MCF 10A (cell line): Measurements from ENCODE around the gene REXO4. TPM values are rescaled to one million over a fixed set of nuclear protein-coding genes. Genes with fewer than 3 reads are reported as not detected.

Source experiments
- BruUV-seq: library from RNA; stranded (reverse); fragments of 400-500 nt; replicated peaks from 2 replicates; lab custom pipeline; 2021; lab: Mats Ljungman, UMichigan
- CTCF ChIA-PET: fragments of 300-600 bp; sonication (Branson Sonifier 250); formaldehyde crosslinking; extraction: SDS; loops from one replicate; lab custom pipeline; 2021; ENCODE audit warnings: antibody characterized with exemption, inconsistent platforms; lab: Yijun Ruan, JAX
- POLR2A ChIA-PET: fragments of 300-600, 350-650 bp; sonication (Branson Sonifier 250); formaldehyde crosslinking; extraction: SDS; loops from one replicate; lab custom pipeline; 2020; ENCODE audit warnings: antibody characterized with exemption, inconsistent platforms; lab: Yijun Ruan, JAX
- DNase-seq: peaks from one replicate; pipeline ENCODE4 v3.0.0-alpha.2; 2018; ENCODE audit not compliant: unreplicated experiment
- H3K27ac Mint-ChIP-seq: one replicate; pipeline ENCODE4 v1.8.0; 2022; ENCODE audit warnings: mild to moderate bottlenecking, low read depth, mixed read lengths; ENCODE audit not compliant: unreplicated experiment
- H3K27me3 Mint-ChIP-seq: one replicate; pipeline ENCODE4 v1.8.0; 2022; ENCODE audit warnings: mixed read lengths; ENCODE audit not compliant: insufficient read depth, unreplicated experiment
- H3K36me3 Mint-ChIP-seq: one replicate; pipeline ENCODE4 v1.8.0; 2022; ENCODE audit warnings: mild to moderate bottlenecking, moderate library complexity, mixed read lengths; ENCODE audit not compliant: insufficient read depth, unreplicated experiment
- H3K4me1 Mint-ChIP-seq: one replicate; pipeline ENCODE4 v1.8.0; 2022; ENCODE audit warnings: mixed read lengths; ENCODE audit not compliant: insufficient read depth, unreplicated experiment
- H3K4me3 Mint-ChIP-seq: one replicate; pipeline ENCODE4 v1.8.0; 2022; ENCODE audit warnings: mild to moderate bottlenecking, moderate library complexity, mixed read lengths; ENCODE audit not compliant: unreplicated experiment
- H3K9me3 Mint-ChIP-seq: one replicate; pipeline ENCODE4 v1.8.0; 2022; ENCODE audit warnings: mixed read lengths; ENCODE audit not compliant: unreplicated experiment
- CTCF ChIP-seq: fragments of 200-600 bp; IDR thresholded peaks from one replicate; pipeline ENCODE4 v1.8.0; 2022; ENCODE audit warnings: antibody characterized with exemption, mild to moderate bottlenecking; ENCODE audit not compliant: unreplicated experiment
- intact Hi-C: fragments of 100-400 bp; cut with micrococcal nuclease; formaldehyde crosslinking; loops from 2 replicates; pipeline ENCODE4 v1.14.1; 2022
- total RNA-seq: library from RNA; stranded (reverse); gene quantifications from 2 replicates; pipeline ENCODE4 v1.2.3, GENCODE V29; 2022

Gene REXO4
- total RNA-seq, 1 experiment from 2014 or later: 38.1 TPM

- H3K4me1 Mint-ChIP-seq: no peaks in the 10 kb centered on the region
- POLR2A ChIA-PET: no interaction called here
- no peak for DNase-seq
- H3K27me3 Mint-ChIP-seq: peaks cover 34% of the 10 kb centered on the region
- no peaks in the 10 kb centered on the region for H3K36me3 Mint-ChIP-seq
- no peaks in the 10 kb centered on the region for H3K9me3 Mint-ChIP-seq
- no TSS peak for BruUV-seq
- CTCF ChIA-PET: interaction anchor here (0.9 kb wide), 1 partner anchor 20 kb away, joined by 3 read pairs; no protein-coding TSS in a partner anchor
- TF ChIP-seq CTCF: no peak
- no peak overlapping the region for H3K4me3 Mint-ChIP-seq
- H3K27ac Mint-ChIP-seq: no peak overlapping the region
- intact Hi-C loops: no loop called here
Observed at GRCh38 chr9:133429641-133430161, 11.9 kb upstream of the REXO4 start.

GRCh38 chr9:133429214-133429613, 11.4 kb upstream of the REXO4 start:
- BruUV-seq: no TSS peak
- DNase-seq: no peak

DNA sequence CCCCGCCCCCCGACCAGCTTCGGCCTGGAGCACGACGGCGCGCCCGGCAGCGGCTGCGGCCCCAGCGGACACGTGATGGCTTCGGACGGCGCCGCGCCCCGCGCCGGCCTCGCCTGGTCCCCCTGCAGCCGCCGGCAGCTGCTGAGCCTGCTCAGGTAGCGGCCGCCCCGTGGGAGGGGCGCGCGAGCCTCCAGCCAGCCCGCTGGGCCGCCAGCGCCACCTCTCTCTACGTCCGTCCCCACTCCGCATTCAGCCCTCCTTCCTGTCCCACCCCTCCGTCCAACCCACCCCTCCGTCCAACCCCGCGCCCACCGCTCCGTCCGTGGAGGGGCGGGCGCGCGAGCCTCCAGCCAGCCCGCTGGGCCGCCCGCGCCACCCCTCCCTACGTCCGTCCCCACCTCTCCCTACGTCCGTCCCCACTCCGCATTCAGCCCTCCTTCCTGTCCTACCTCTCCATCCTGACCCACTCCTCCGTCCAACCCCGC, 10.8 kb upstream of the REXO4 start:
- H3K9me3 Mint-ChIP-seq: no peaks in the 10 kb centered on the region
- DNase-seq: no peak
- no peak overlapping the region for H3K27ac Mint-ChIP-seq
- intact Hi-C loops: no loop called here
- H3K36me3 Mint-ChIP-seq: no peaks in the 10 kb centered on the region
- CTCF ChIA-PET: no interaction called here
- BruUV-seq: no TSS peak
- peaks cover 40% of the 10 kb centered on the region for H3K27me3 Mint-ChIP-seq
- no peak overlapping the region for H3K4me3 Mint-ChIP-seq
- TF ChIP-seq CTCF: no peak
- POLR2A ChIA-PET: no interaction called here
- no peaks in the 10 kb centered on the region for H3K4me1 Mint-ChIP-seq

More at GRCh38 chr9:133429214-133429613, 11.4 kb upstream of the REXO4 start:
- Mint-ChIP-seq H3K27me3 (peaks cover 39% of the 10 kb centered on the region), H3K36me3 (no peaks in the 10 kb centered on the region), H3K27ac (no peak overlapping the region), H3K4me3 (no peak overlapping the region), H3K9me3 (no peaks in the 10 kb centered on the region), H3K4me1 (no peaks in the 10 kb centered on the region)
- ChIA-PET POLR2A (no interaction called here), CTCF (no interaction called here)
- TF ChIP-seq CTCF: no peak
- intact Hi-C loops: no loop called here

- Mint-ChIP-seq H3K4me3 (no peak overlapping the region), H3K9me3 (no peaks in the 10 kb centered on the region), H3K36me3 (no peaks in the 10 kb centered on the region), H3K27ac (no peak overlapping the region), H3K27me3 (peaks cover 40% of the 10 kb centered on the region), H3K4me1 (no peaks in the 10 kb centered on the region)
- ChIA-PET POLR2A (no interaction called here), CTCF (no interaction called here)
- TF ChIP-seq CTCF: no peak
- intact Hi-C loops: no loop called here
- no peak for DNase-seq
- no TSS peak for BruUV-seq
Observed at GRCh38 chr9:133427658-133428348, 10.0 kb upstream of the REXO4 start.
